ENCODE measurements around the gene TRAPPC11. TPM values are rescaled to one million over a fixed set of nuclear protein-coding genes. Genes with fewer than 3 reads are reported as not detected.

The TRAPPC11 gene
- total and polyA plus RNA-seq, 9 donors: 21.2 to 52.7 (median 40.5) TPM

- H3K4me1 ChIP-seq (ENCODE audit: insufficient read depth): no peaks in the 10 kb centered on the region
- TF ChIP-seq EP300 (IDR thresholded peaks at IDR 0.05) (no peak), CTCF (IDR thresholded peaks at IDR 0.05) (no peak), POLR2A (IDR thresholded peaks at IDR 0.05) (no peak)
- H3K9me3 ChIP-seq: no peaks in the 10 kb centered on the region
- H3K27ac ChIP-seq: no peak overlapping the region
- no peaks in the 10 kb centered on the region for H3K27me3 ChIP-seq
- WGBS, 3 donors: 91 to 95% (median 93%) methylated on average over 2 of the region's 2 CpGs
- no peak for DNase-seq
- H3K4me3 ChIP-seq: no peak overlapping the region
- intact Hi-C loops (cut with DNase I): no loop called here
- no peaks in the 10 kb centered on the region for H3K36me3 ChIP-seq
These were observed 88.3 kb downstream of the TRAPPC11 start for GRCh38 chr4:183747380-183747779.

DNA sequence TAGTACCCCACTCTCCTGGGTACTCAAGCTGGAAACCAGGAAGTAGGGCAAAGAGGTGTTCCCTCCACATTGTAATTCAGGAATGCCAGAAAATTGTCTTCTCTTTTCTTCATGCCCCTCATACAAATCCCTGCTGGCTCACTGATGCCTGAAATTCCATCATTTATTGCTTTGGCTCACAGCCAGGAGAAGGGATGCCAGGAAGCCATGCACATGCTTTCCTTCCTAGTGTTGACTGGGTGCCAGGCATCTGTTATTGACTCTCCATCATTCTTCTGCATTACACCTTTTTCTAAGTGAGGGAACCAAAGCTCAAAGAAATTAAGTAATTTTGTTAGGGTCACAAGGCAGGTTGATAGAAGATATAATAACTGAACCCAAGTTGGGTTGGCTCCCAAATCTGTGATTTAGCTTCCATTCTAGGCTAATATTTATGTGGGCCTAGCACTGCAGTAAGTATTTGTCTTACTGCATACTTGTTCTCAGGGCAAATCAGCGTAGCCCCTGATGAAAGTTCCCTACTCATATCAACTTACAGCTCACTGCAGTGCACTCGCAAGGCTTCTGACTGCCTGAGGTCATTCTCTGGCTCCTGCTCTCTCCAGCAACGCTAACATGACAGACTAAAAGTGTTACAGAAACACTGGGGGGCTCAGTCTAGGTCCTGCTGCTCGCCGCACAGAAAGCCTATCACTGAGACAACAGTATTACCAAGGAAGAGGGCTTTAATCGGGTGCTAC, 89.0 kb downstream of the TRAPPC11 start:
- DNase-seq: no peak
- Histone ChIP-seq H3K4me3 (no peak overlapping the region), H3K36me3 (no peaks in the 10 kb centered on the region), H3K9me3 (no peaks in the 10 kb centered on the region), H3K4me1 (ENCODE audit: insufficient read depth) (no peaks in the 10 kb centered on the region), H3K27ac (no peak overlapping the region), H3K27me3 (no peaks in the 10 kb centered on the region)
- intact Hi-C loops (cut with DNase I): no loop called here
- WGBS, 3 donors: 61 to 78% (median 66%) methylated on average over 6 of the region's 6 CpGs
- no peak for TF ChIP-seq POLR2A (IDR thresholded peaks at IDR 0.05)
- no peak for TF ChIP-seq EP300 (IDR thresholded peaks at IDR 0.05)
- TF ChIP-seq CTCF (IDR thresholded peaks at IDR 0.05): no peak

GRCh38 chr4:183751106-183751505, 92.0 kb downstream of the TRAPPC11 start:
- Histone ChIP-seq H3K27ac (no peak overlapping the region), H3K27me3 (no peaks in the 10 kb centered on the region), H3K4me3 (no peak overlapping the region), H3K4me1 (ENCODE audit: insufficient read depth) (no peaks in the 10 kb centered on the region), H3K9me3 (no peaks in the 10 kb centered on the region), H3K36me3 (no peaks in the 10 kb centered on the region)
- DNase-seq: no peak
- 87 to 92% (median 90%) methylated on average over 4 of the region's 4 CpGs for WGBS, 3 donors
- intact Hi-C loops (cut with DNase I): no loop called here
- TF ChIP-seq EP300 (IDR thresholded peaks at IDR 0.05) (no peak), CTCF (IDR thresholded peaks at IDR 0.05) (no peak), POLR2A (IDR thresholded peaks at IDR 0.05) (no peak)

GRCh38 chr4:183755596-183755995, 96.5 kb downstream of the TRAPPC11 start:
- no peaks in the 10 kb centered on the region for H3K27me3 ChIP-seq
- 39 to 61% (median 54%) methylated on average over 2 of the region's 2 CpGs for WGBS, 3 donors
- no peak for DNase-seq

More at GRCh38 chr4:183755596-183755995, 96.5 kb downstream of the TRAPPC11 start:
- Histone ChIP-seq H3K9me3 (no peaks in the 10 kb centered on the region), H3K27ac (no peak overlapping the region), H3K36me3 (no peaks in the 10 kb centered on the region), H3K4me3 (no peak overlapping the region), H3K4me1 (ENCODE audit: insufficient read depth) (peaks cover 1% of the 10 kb centered on the region)
- intact Hi-C loops (cut with DNase I): no loop called here
- no peak for TF ChIP-seq POLR2A (IDR thresholded peaks at IDR 0.05)
- TF ChIP-seq CTCF (IDR thresholded peaks at IDR 0.05): no peak
